ENCODE measurements around the gene AFF1.

DNA sequence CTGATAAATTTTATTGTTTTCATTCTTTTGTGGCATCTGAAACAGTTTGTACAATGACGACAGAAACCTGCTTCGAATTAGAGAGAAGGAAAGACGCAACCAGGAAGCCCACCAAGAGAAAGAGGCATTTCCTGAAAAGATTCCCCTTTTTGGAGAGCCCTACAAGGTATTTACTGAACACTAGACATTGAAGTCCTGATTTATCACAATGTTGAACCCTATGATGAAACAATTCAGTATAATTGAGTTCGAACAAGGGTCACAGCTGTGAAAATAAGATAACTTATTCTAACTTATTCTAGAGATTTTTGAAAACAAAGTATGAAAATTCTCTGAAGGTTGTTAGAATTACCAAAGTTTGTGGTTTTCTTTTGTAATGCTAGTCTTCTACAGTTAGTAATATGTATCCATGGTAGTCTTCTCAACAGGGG lies 111.3 kb downstream of the AFF1 start:
- TF ChIP-seq, protein P1, sequence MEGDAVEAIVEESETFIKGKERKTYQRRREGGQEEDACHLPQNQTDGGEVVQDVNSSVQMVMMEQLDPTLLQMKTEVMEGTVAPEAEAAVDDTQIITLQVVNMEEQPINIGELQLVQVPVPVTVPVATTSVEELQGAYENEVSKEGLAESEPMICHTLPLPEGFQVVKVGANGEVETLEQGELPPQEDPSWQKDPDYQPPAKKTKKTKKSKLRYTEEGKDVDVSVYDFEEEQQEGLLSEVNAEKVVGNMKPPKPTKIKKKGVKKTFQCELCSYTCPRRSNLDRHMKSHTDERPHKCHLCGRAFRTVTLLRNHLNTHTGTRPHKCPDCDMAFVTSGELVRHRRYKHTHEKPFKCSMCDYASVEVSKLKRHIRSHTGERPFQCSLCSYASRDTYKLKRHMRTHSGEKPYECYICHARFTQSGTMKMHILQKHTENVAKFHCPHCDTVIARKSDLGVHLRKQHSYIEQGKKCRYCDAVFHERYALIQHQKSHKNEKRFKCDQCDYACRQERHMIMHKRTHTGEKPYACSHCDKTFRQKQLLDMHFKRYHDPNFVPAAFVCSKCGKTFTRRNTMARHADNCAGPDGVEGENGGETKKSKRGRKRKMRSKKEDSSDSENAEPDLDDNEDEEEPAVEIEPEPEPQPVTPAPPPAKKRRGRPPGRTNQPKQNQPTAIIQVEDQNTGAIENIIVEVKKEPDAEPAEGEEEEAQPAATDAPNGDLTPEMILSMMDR (IDR thresholded peaks at IDR 0.05) = no peak
- TF ChIP-seq POLR2A (IDR thresholded peaks at IDR 0.05) = no peak
